ENCODE data around the gene PDE5A. TPM values are rescaled to one million over a fixed set of nuclear protein-coding genes. Genes with fewer than 3 reads are reported as not detected.
"Not testable (repeated sequence)": the region's sequence is repeated elsewhere in the genome, so short reads cannot be mapped to it uniquely, and the experiment has no call there.

The PDE5A gene
- total RNA-seq, 1 donor from 2014 or later = 9.1 TPM

- Mint-ChIP-seq H3K4me1 (ENCODE audit: unreplicated experiment) (peaks cover 22% of the 10 kb centered on the region), H3K9me3 (ENCODE audit: unreplicated experiment) (peaks cover 6% of the 10 kb centered on the region), H3K36me3 (ENCODE audit: unreplicated experiment) (no peaks in the 10 kb centered on the region), H3K4me3 (ENCODE audit: unreplicated experiment) (no peak overlapping the region), H3K27me3 (ENCODE audit: unreplicated experiment) (no peaks in the 10 kb centered on the region), H3K27ac (ENCODE audit: unreplicated experiment) (peak overlapping the region; percentile 32)
- no peak for DNase-seq (ENCODE audit: extremely low spot score, unreplicated experiment)
- no peak for TF ChIP-seq CTCF (IDR thresholded peaks at IDR 0.05)
These were observed 34.7 kb upstream of the PDE5A start for GRCh38 chr4:119663160-119663788.

GRCh38 chr4:119662612-119663011 lies 34.0 kb upstream of the PDE5A start:
- not testable (repeated sequence) for H3K4me3 Mint-ChIP-seq (ENCODE audit: unreplicated experiment); H3K36me3 Mint-ChIP-seq (ENCODE audit: unreplicated experiment)
- peaks cover 22% of the 10 kb centered on the region for H3K4me1 Mint-ChIP-seq (ENCODE audit: unreplicated experiment)

GRCh38 chr4:119661231-119661630 lies 32.6 kb upstream of the PDE5A start:
- Mint-ChIP-seq H3K4me3 (ENCODE audit: unreplicated experiment) (no peak overlapping the region), H3K9me3 (ENCODE audit: unreplicated experiment) (peaks cover 6% of the 10 kb centered on the region), H3K36me3 (ENCODE audit: unreplicated experiment) (no peaks in the 10 kb centered on the region), H3K27me3 (ENCODE audit: unreplicated experiment) (no peaks in the 10 kb centered on the region), H3K27ac (ENCODE audit: unreplicated experiment) (no peak overlapping the region), H3K4me1 (ENCODE audit: unreplicated experiment) (peaks cover 22% of the 10 kb centered on the region)
- no peak for DNase-seq (ENCODE audit: extremely low spot score, unreplicated experiment)
- TF ChIP-seq CTCF (IDR thresholded peaks at IDR 0.05) = no peak

More at GRCh38 chr4:119662612-119663011, 34.0 kb upstream of the PDE5A start:
- H3K9me3 Mint-ChIP-seq (ENCODE audit: unreplicated experiment); H3K27ac Mint-ChIP-seq (ENCODE audit: unreplicated experiment); DNase-seq (ENCODE audit: extremely low spot score, unreplicated experiment); H3K27me3 Mint-ChIP-seq (ENCODE audit: unreplicated experiment): not testable (repeated sequence)

GRCh38 chr4:119659576-119659975 lies 31.0 kb upstream of the PDE5A start:
- Mint-ChIP-seq H3K27me3 (ENCODE audit: unreplicated experiment) (no peaks in the 10 kb centered on the region), H3K36me3 (ENCODE audit: unreplicated experiment) (no peaks in the 10 kb centered on the region), H3K9me3 (ENCODE audit: unreplicated experiment) (no peaks in the 10 kb centered on the region), H3K27ac (ENCODE audit: unreplicated experiment) (peak overlapping the region; percentile 29), H3K4me1 (ENCODE audit: unreplicated experiment) (peaks cover 22% of the 10 kb centered on the region), H3K4me3 (ENCODE audit: unreplicated experiment) (no peak overlapping the region)
- no peak for DNase-seq (ENCODE audit: extremely low spot score, unreplicated experiment)
- no peak for TF ChIP-seq CTCF (IDR thresholded peaks at IDR 0.05)

GRCh38 chr4:119657111-119657611 lies 28.6 kb upstream of the PDE5A start:
- Mint-ChIP-seq H3K27ac (ENCODE audit: unreplicated experiment) (no peak overlapping the region), H3K9me3 (ENCODE audit: unreplicated experiment) (no peaks in the 10 kb centered on the region), H3K36me3 (ENCODE audit: unreplicated experiment) (no peaks in the 10 kb centered on the region), H3K4me1 (ENCODE audit: unreplicated experiment) (peaks cover 9% of the 10 kb centered on the region), H3K4me3 (ENCODE audit: unreplicated experiment) (no peak overlapping the region), H3K27me3 (ENCODE audit: unreplicated experiment) (no peaks in the 10 kb centered on the region)
- no peak for DNase-seq (ENCODE audit: extremely low spot score, unreplicated experiment)
- TF ChIP-seq CTCF (IDR thresholded peaks at IDR 0.05) = no peak

Measured in osteocyte (in vitro differentiated cells).